Panc1 (cell line): ENCODE data around the gene NTN5. TPM values are rescaled to one million over a fixed set of nuclear protein-coding genes. Genes with fewer than 3 reads are reported as not detected.

ENCODE experiments used
- ATAC-seq: fragments of 200-7000 bp; cut with Tn5 transposase; 2 replicates; pipeline ENCODE4 v1.9.1; 2020; ENCODE audit warnings: mild to moderate bottlenecking, moderate library complexity
- BruUV-seq: library from RNA; stranded (reverse); fragments of 400-500 nt; replicated peaks from 2 replicates; lab custom pipeline; 2021; lab: Mats Ljungman, UMichigan
- CTCF ChIA-PET: fragments of 300-600 bp; sonication (Branson Sonifier 250); formaldehyde crosslinking; loops from one replicate; lab custom pipeline; 2022; ENCODE audit warnings: antibody characterized with exemption; lab: Charles Lee
- POLR2A ChIA-PET: fragments of 300-600 bp; sonication (Branson Sonifier 250); formaldehyde crosslinking; loops from one replicate; lab custom pipeline; 2022; ENCODE audit warnings: antibody characterized with exemption; lab: Charles Lee
- DNase-seq: peaks from one replicate; pipeline ENCODE4 v3.0.0-alpha.2; 2010; ENCODE audit warnings: low read depth, low spot score
- H3K27ac ChIP-seq: 2 replicates; pipeline ENCODE4 v1.5.1; 2011; ENCODE audit warnings: mild to moderate bottlenecking, low read length, inconsistent platforms
- H3K27me3 ChIP-seq: fragments of 200-500 bp; sonication (Bioruptor generic); 2 replicates; pipeline ENCODE4 v1.6.0; 2014; ENCODE audit warnings: low read length, inconsistent platforms; ENCODE audit not compliant: control insufficient read depth, insufficient read depth
- H3K36me3 ChIP-seq: fragments of 200-500 bp; sonication (Bioruptor generic); 2 replicates; pipeline ENCODE4 v1.5.1; 2014; ENCODE audit warnings: inconsistent platforms, mild to moderate bottlenecking, low read length, moderate library complexity; ENCODE audit not compliant: control insufficient read depth, insufficient read depth
- H3K4me1 ChIP-seq: 2 replicates; pipeline ENCODE4 v1.5.1; 2011; ENCODE audit warnings: inconsistent platforms, mild to moderate bottlenecking, low read length, moderate library complexity; ENCODE audit not compliant: control insufficient read depth, insufficient read depth
- H3K4me3 ChIP-seq, 2 experiments: 2 replicates each; pipeline ENCODE4 v1.5.1; 2011 to 2012; ENCODE audit warnings: low read depth in 2 of 2, low read length in 2 of 2, mild to moderate bottlenecking in 2 of 2, inconsistent platforms in 1 of 2, moderate library complexity in 1 of 2
- H3K9me3 ChIP-seq: fragments of 200-500 bp; sonication (Bioruptor generic); 2 replicates; pipeline ENCODE4 v1.5.1; 2014; ENCODE audit warnings: low read depth, mild to moderate bottlenecking, inconsistent platforms, low read length, moderate library complexity; ENCODE audit not compliant: control insufficient read depth, insufficient read depth
- CTCF ChIP-seq: fragments of 450-650 bp; IDR thresholded peaks from 2 replicates; pipeline ENCODE4 v1.5.1; 2017; ENCODE audit warnings: mild to moderate bottlenecking
- POLR2AphosphoS5 ChIP-seq: IDR thresholded peaks from 2 replicates; pipeline ENCODE4 v1.6.1; 2012; ENCODE audit warnings: mild to moderate bottlenecking, low read depth, low read length, moderate library complexity
- REST ChIP-seq, 2 experiments: IDR thresholded peaks; 2 replicates each; pipeline ENCODE4 v1.6.1; 2011 to 2012; ENCODE audit warnings: low read depth in 2 of 2, control low read depth in 1 of 2, low read length in 1 of 2, mild to moderate bottlenecking in 1 of 2, moderate library complexity in 1 of 2; ENCODE audit not compliant: insufficient read depth in 1 of 2
- SIN3A ChIP-seq: IDR thresholded peaks from 2 replicates; pipeline ENCODE4 v1.6.1; 2012; ENCODE audit warnings: low read depth, mild to moderate bottlenecking, low read length, moderate library complexity, borderline replicate concordance; ENCODE audit not compliant: insufficient read depth
- TCF7L2 ChIP-seq: IDR thresholded peaks from 2 replicates; pipeline ENCODE4 v1.6.1; 2011; ENCODE audit warnings: mild to moderate bottlenecking, low read depth, low read length, inconsistent platforms
- in situ Hi-C: cut with HindIII; loops from 2 replicates; pipeline ENCODE4 v1.10.0; 2016; ENCODE audit warnings: low sequenced_read_pairs, low pct_unique_long_range_greater_than_20kb
- intact Hi-C: fragments of 100-400 bp; cut with micrococcal nuclease; formaldehyde crosslinking; loops from one replicate; pipeline ENCODE4 v1.10.0; 2022; ENCODE audit not compliant: unreplicated experiment
- total RNA-seq: library from RNA; stranded (reverse); gene quantifications from one replicate; pipeline ENCODE4 v1.2.1, GENCODE V29; 2021; ENCODE audit not compliant: unreplicated experiment

The NTN5 gene
- total RNA-seq, 1 experiment from 2014 or later = 0.23 TPM

- peaks cover 25% of the 10 kb centered on the region for H3K4me1 ChIP-seq
- no TSS peak for BruUV-seq
- ChIA-PET POLR2A (interaction anchor here (0.6 kb wide), 1 partner anchor 461 kb away, joined by 3 read pairs; no protein-coding TSS in a partner anchor), CTCF (interaction anchor here (0.6 kb wide), 1 partner anchor 146 kb away, joined by 10 read pairs; no protein-coding TSS in a partner anchor)
- peak; percentile 47 for ATAC-seq
- no peaks in the 10 kb centered on the region for H3K27me3 ChIP-seq
- DNase-seq = no peak
- peak within 1 kb of the TSS; percentile 62 to 71 for H3K4me3 ChIP-seq
- intact Hi-C loops (no loop called here), in situ Hi-C loops (no loop called here)
- H3K36me3 ChIP-seq = no peaks in the 10 kb centered on the region; the same call in 1 of the 2 replicates
- TF ChIP-seq REST (IDR thresholded peaks at IDR 0.05; ENCODE audit: insufficient read depth in 1 of 2, low read depth in 2 of 2, low read length in 1 of 2) (no peak), CTCF (no peak; the same call in 1 of the 2 replicates), TCF7L2 (no peak), SIN3A (no peak), POLR2AphosphoS5 (no peak)
- H3K27ac ChIP-seq = peak within 1 kb of the TSS; percentile 90
- H3K9me3 ChIP-seq = no peaks in the 10 kb centered on the region
Observed at GRCh38 chr19:48636859-48637448, 35.9 kb downstream of the NTN5 start, which contains the start of gene DBP. TSS of gene DBP (minus strand) at chr19:48637379. CDS start at chr19:48636994, 385 bp downstream.

DNA sequence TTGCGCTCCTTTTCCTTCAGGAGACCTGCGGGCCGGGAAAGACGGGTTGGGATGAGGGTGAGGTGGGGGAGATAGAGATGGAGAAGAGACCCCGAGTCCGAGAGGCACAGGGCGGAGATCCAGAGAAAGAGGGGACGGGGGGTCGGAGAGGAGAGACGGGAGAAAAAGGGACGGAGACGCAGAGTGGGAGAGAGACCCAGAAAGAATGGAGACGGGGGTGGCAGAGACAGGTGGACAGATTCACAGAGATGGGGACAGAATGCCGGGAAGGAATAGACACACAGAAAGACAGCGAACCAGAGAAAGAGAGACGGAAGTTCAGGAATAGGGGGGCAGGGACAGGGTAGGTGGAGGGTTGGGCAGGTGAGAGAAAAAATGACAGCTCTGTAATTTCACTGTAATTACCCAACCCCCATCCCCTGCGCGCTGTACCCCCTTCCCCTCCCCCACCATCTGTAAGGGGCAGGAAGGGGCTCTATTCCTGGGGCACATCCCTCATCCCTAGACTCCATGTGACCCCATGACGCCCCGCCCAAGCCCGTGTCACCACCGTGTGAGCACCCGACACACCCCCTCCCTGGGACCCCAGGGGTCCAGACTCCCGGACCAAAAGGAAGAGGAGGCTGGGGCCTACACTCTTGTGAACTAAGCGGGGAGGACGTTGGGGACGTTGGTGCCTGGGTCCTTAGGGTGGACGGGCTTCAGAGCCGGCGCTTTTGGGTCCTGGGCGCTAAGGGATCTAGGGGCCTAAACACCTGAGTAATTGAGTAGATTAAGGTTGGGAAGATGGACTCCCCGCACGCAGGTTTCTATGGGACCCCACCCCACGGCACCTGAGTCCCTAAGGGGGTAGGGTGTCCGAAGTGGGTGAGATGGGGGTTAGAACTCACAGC is 36.6 kb downstream of the NTN5 start:
- no peak for DNase-seq
- H3K27ac ChIP-seq = peak overlapping the region; percentile 81
- H3K4me1 ChIP-seq = peaks cover 25% of the 10 kb centered on the region
- in situ Hi-C loops = no loop called here
- peak overlapping the region; percentile 62 to 71 for H3K4me3 ChIP-seq
- TF ChIP-seq REST (IDR thresholded peaks at IDR 0.05; ENCODE audit: insufficient read depth in 1 of 2, low read depth in 2 of 2, low read length in 1 of 2) = no peak
- TF ChIP-seq SIN3A = no peak
- TF ChIP-seq POLR2AphosphoS5 = no peak
- no peak for TF ChIP-seq CTCF
- TF ChIP-seq TCF7L2 = no peak
- ChIA-PET POLR2A (interaction anchor here (0.6 kb wide), 1 partner anchor 462 kb away, joined by 3 read pairs; no protein-coding TSS in a partner anchor), CTCF (interaction anchor here (0.6 kb wide), 1 partner anchor 146 kb away, joined by 10 read pairs; no protein-coding TSS in a partner anchor)
- H3K9me3 ChIP-seq = no peaks in the 10 kb centered on the region
- ATAC-seq = no peak
- no peaks in the 10 kb centered on the region for H3K27me3 ChIP-seq
- intact Hi-C loops = no loop called here
- no TSS peak for BruUV-seq
- no peaks in the 10 kb centered on the region; the same call in 1 of the 2 replicates for H3K36me3 ChIP-seq
